ENCODE data around the gene SH3BP4. TPM values are rescaled to one million over a fixed set of nuclear protein-coding genes. Genes with fewer than 3 reads are reported as not detected.

SH3BP4 gene
- total RNA-seq, 4 donors from 2014 or later: 7.5 to 24.9 (median 19.5) TPM

DNA sequence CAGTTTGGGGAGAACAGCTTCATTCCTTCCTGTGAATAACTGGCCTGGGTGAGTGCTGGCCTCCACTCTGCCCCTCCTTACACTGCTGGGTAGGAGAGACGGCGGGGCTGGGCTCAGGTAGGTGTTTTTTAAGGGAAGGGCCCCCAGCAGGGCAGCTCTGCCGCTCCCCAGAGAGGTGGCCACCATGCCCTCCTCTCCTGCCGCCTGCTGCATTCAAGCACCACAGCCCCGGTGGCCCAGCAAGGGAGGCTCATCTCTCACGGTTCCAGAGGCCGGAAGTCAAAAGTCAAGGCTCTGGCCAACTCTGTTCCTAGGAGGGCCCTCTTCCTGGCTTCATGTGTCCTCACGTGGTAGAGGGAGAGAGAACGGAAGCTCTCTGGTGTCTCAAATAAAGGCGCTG is 81.1 kb downstream of the SH3BP4 start:
- peaks cover 0 to 1% (median 0%) of the 10 kb centered on the region in 4 donors for H3K4me1 ChIP-seq
- H3K27me3 ChIP-seq: no peaks in the 10 kb centered on the region
- H3K4me3 ChIP-seq: no peak overlapping the region
- WGBS, 2 donors (ENCODE audit: low coverage in 1 of 2): 94% methylated on average over 9 of the region's 10 CpGs; no CpG with 5 or more reads in 1 of the 2 donors
- no peaks in the 10 kb centered on the region for H3K9me3 ChIP-seq
- DNase-seq: no peak
- TF ChIP-seq, protein P1, sequence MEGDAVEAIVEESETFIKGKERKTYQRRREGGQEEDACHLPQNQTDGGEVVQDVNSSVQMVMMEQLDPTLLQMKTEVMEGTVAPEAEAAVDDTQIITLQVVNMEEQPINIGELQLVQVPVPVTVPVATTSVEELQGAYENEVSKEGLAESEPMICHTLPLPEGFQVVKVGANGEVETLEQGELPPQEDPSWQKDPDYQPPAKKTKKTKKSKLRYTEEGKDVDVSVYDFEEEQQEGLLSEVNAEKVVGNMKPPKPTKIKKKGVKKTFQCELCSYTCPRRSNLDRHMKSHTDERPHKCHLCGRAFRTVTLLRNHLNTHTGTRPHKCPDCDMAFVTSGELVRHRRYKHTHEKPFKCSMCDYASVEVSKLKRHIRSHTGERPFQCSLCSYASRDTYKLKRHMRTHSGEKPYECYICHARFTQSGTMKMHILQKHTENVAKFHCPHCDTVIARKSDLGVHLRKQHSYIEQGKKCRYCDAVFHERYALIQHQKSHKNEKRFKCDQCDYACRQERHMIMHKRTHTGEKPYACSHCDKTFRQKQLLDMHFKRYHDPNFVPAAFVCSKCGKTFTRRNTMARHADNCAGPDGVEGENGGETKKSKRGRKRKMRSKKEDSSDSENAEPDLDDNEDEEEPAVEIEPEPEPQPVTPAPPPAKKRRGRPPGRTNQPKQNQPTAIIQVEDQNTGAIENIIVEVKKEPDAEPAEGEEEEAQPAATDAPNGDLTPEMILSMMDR (IDR thresholded peaks at IDR 0.05): no peak
- no peak for TF ChIP-seq EP300 (IDR thresholded peaks at IDR 0.05; ENCODE audit: low read depth)
- no peak for TF ChIP-seq POLR2AphosphoS5 (IDR thresholded peaks at IDR 0.05)
- TF ChIP-seq POLR2A (IDR thresholded peaks at IDR 0.05): no peak
- H3K36me3 ChIP-seq: no peaks in the 10 kb centered on the region
- in situ Hi-C loops (cut with MboI; ENCODE audit: low pct_ligation_motif_present in 1 of 4, low pct_unique_long_range_greater_than_20kb in 1 of 4, low sequenced_read_pairs in 3 of 4): no loop called here
- no peak overlapping the region for H3K27ac ChIP-seq
- intact Hi-C loops (cut with DNase I; ENCODE audit: low total_unique reads): no loop called here

DNA sequence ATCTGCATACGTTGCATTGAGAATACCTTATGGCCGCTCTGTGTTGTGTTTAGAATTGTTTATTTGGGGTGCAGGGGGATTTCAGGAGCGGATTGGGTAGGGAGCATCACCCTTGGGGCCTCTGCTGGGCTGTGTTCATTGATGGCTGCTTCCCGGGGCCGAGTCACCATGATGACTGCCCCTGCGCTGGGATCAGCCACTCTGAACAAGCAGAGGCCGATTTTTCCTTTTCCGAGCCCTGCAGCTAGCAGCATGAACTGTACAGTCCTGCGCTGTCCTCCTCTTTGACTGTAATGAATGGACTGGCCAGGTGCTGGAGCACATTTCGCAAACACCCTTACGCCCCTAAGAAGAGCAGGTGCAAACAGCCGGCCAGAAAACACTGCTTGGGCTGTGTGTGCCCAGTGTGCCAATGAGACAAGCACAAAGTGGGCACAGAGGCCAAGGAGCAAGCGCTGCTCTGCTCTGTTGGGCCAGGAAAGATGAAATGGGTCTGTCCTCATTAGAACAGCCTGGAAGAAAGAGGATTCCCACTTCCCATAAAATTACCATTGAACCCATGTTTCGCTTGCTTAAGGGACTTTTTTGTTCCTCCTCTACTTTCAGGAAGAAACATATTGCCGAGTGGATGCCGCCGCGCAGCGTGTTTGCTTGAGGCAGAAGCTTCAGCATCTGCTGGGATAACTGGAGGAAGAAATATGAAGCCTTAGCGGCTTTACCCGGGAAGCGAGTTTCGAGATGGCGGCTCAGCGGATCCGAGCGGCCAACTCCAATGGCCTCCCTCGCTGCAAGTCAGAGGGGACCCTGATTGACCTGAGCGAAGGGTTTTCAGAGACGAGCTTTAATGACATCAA is 82.7 kb downstream of the SH3BP4 start:
- TF ChIP-seq, protein P1 (IDR thresholded peaks at IDR 0.05): no peak
- TF ChIP-seq EP300 (IDR thresholded peaks at IDR 0.05; ENCODE audit: low read depth): no peak
- TF ChIP-seq POLR2AphosphoS5 (IDR thresholded peaks at IDR 0.05): no peak
- no peak for TF ChIP-seq POLR2A (IDR thresholded peaks at IDR 0.05)
- no peaks in the 10 kb centered on the region for H3K9me3 ChIP-seq
- no peaks in the 10 kb centered on the region for H3K27me3 ChIP-seq
- 90 to 93% methylated on average over 2 to 30 of the region's 30 CpGs for WGBS, 2 donors (ENCODE audit: low coverage in 1 of 2)
- no peaks in the 10 kb centered on the region for H3K36me3 ChIP-seq
- no peaks in the 10 kb centered on the region for H3K4me1 ChIP-seq
- H3K4me3 ChIP-seq: no peak overlapping the region
- in situ Hi-C loops (cut with MboI; ENCODE audit: low pct_ligation_motif_present in 1 of 4, low pct_unique_long_range_greater_than_20kb in 1 of 4, low sequenced_read_pairs in 3 of 4): no loop called here
- H3K27ac ChIP-seq: no peak overlapping the region
- no peak for DNase-seq
- intact Hi-C loops (cut with DNase I; ENCODE audit: low total_unique reads): no loop called here

DNA sequence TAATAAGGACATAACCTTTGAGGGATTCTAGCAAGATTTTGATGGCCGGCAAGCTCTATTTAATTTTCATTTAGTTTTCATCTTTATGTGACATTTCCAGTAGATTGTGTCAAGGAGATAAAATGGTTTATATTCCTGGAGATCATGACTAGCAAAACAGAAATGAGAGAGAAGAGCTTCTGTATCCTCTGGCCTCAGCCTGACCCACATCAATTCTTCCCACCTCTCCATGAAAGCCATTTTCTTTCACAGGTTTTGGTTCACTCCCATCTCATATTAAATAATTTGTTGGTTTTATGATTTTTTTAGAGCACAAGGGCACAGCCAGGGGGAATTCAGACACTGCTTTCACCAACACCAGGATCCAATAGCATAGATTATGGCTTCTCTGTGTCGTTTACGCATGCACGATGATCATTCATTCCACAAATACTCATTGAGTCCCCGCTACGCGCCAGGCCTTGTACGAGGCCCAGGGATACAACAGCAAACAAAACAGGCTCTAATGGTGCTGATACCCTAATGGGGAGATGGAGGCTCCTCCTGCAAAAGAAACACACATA is 85.9 kb downstream of the SH3BP4 start:
- no peak overlapping the region for H3K27ac ChIP-seq
- H3K27me3 ChIP-seq: no peaks in the 10 kb centered on the region
- intact Hi-C loops (cut with DNase I; ENCODE audit: low total_unique reads) (no loop called here), in situ Hi-C loops (cut with MboI; ENCODE audit: low pct_ligation_motif_present in 1 of 4, low pct_unique_long_range_greater_than_20kb in 1 of 4, low sequenced_read_pairs in 3 of 4) (no loop called here)
- TF ChIP-seq POLR2A (IDR thresholded peaks at IDR 0.05): no peak
- TF ChIP-seq EP300 (IDR thresholded peaks at IDR 0.05; ENCODE audit: low read depth): no peak
- TF ChIP-seq, protein P1 (IDR thresholded peaks at IDR 0.05): no peak
- TF ChIP-seq POLR2AphosphoS5 (IDR thresholded peaks at IDR 0.05): no peak
- 93 to 95% methylated on average over 7 to 8 of the region's 8 CpGs for WGBS, 2 donors (ENCODE audit: low coverage in 1 of 2)
- H3K36me3 ChIP-seq: peaks cover 0 to 12% (median 2%) of the 10 kb centered on the region in 4 donors
- H3K4me1 ChIP-seq: no peaks in the 10 kb centered on the region
- no peak overlapping the region for H3K4me3 ChIP-seq
- H3K9me3 ChIP-seq: no peaks in the 10 kb centered on the region
- no peak for DNase-seq

DNA sequence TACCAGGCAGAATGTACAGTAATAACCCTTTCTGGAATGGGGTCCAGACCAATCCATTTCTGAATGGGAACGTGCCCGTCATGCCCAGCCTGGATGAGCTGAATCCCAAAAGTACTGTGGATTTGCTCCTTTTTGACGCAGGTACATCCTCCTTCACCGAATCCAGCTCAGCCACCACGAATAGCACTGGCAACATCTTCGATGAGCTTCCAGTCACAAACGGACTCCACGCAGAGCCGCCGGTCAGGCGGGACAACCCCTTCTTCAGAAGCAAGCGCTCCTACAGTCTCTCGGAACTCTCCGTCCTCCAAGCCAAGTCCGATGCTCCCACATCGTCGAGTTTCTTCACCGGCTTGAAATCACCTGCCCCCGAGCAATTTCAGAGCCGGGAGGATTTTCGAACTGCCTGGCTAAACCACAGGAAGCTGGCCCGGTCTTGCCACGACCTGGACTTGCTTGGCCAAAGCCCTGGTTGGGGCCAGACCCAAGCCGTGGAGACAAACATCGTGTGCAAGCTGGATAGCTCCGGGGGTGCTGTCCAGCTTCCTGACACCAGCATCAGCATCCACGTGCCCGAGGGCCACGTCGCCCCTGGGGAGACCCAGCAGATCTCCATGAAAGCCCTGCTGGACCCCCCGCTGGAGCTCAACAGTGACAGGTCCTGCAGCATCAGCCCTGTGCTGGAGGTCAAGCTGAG is 89.6 kb downstream of the SH3BP4 start:
- intact Hi-C loops (cut with DNase I; ENCODE audit: low total_unique reads): no loop called here
- in situ Hi-C loops (cut with MboI; ENCODE audit: low pct_ligation_motif_present in 1 of 4, low pct_unique_long_range_greater_than_20kb in 1 of 4, low sequenced_read_pairs in 3 of 4): no loop called here
- no peaks in the 10 kb centered on the region for H3K27me3 ChIP-seq
- peaks cover 0 to 15% (median 2%) of the 10 kb centered on the region in 4 donors for H3K36me3 ChIP-seq
- 93% methylated on average over 6 to 29 of the region's 31 CpGs for WGBS, 2 donors (ENCODE audit: low coverage in 1 of 2)
- no peaks in the 10 kb centered on the region for H3K9me3 ChIP-seq
- no peak overlapping the region for H3K4me3 ChIP-seq
- DNase-seq: no peak
- TF ChIP-seq POLR2A (IDR thresholded peaks at IDR 0.05): no peak
- TF ChIP-seq, protein P1 (IDR thresholded peaks at IDR 0.05): no peak
- no peak for TF ChIP-seq EP300 (IDR thresholded peaks at IDR 0.05; ENCODE audit: low read depth)
- TF ChIP-seq POLR2AphosphoS5 (IDR thresholded peaks at IDR 0.05): no peak
- no peaks in the 10 kb centered on the region for H3K4me1 ChIP-seq
- H3K27ac ChIP-seq: no peak overlapping the region

Data from transverse colon (tissue), 4 donors.